Liver (tissue), 3 donors: Measurements from ENCODE around the gene CNOT3.

Experiments used
- JUND ChIP-seq, 2 donors: IDR thresholded peaks; 2 replicates each; pipeline ENCODE4 v1.6.1; 2016; ENCODE audit warnings: antibody characterized with exemption in 2 of 2
- RAD21 ChIP-seq, 2 donors: IDR thresholded peaks; 2 replicates each; pipeline ENCODE4 v1.6.1; 2016; ENCODE audit warnings: antibody characterized with exemption in 2 of 2, mild to moderate bottlenecking in 2 of 2
- TF ChIP-seq, protein P1 (sequence below): fragments of 150-350 bp; IDR thresholded peaks from 2 replicates; pipeline ENCODE4 v1.5.1; 2017; ENCODE audit warnings: improper control_type of control experiment, low read depth, low read length; ENCODE audit not compliant: missing input control
- TF ChIP-seq, protein P2 (sequence below): IDR thresholded peaks from 2 replicates; pipeline ENCODE4 v1.6.1; 2016; ENCODE audit warnings: antibody characterized with exemption, mild to moderate bottlenecking
- TF ChIP-seq, protein P3 (sequence below): IDR thresholded peaks from 2 replicates; pipeline ENCODE4 v1.6.1; 2016; ENCODE audit warnings: antibody characterized with exemption
- donor health status: healthy.
- donor health status: healthy.

DNA sequence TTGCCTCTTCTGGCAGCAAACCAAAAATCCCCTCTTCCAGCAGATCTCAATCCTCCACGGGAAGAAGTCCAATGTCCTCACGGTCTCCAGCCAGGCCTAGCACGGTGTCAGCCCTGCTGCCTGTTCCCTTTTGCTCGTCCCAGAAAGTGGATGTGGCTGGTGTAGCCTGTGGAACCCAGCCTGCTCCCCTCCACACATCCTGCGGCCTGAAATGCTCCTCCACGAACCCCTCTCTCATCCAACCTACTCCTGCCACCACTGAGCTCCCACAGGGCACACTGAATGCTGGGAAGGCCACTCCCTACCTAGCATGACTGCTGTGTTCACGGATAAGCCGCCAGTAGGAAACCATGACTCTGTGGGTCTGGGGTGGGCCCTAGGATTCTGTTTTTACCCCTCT is 48.8 kb downstream of the CNOT3 start:
- TF ChIP-seq RAD21 (IDR thresholded peaks at IDR 0.05) (no peak), JUND (IDR thresholded peaks at IDR 0.05) (no peak)
- TF ChIP-seq, protein P1, sequence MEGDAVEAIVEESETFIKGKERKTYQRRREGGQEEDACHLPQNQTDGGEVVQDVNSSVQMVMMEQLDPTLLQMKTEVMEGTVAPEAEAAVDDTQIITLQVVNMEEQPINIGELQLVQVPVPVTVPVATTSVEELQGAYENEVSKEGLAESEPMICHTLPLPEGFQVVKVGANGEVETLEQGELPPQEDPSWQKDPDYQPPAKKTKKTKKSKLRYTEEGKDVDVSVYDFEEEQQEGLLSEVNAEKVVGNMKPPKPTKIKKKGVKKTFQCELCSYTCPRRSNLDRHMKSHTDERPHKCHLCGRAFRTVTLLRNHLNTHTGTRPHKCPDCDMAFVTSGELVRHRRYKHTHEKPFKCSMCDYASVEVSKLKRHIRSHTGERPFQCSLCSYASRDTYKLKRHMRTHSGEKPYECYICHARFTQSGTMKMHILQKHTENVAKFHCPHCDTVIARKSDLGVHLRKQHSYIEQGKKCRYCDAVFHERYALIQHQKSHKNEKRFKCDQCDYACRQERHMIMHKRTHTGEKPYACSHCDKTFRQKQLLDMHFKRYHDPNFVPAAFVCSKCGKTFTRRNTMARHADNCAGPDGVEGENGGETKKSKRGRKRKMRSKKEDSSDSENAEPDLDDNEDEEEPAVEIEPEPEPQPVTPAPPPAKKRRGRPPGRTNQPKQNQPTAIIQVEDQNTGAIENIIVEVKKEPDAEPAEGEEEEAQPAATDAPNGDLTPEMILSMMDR, result no peak
- TF ChIP-seq, protein P2, sequence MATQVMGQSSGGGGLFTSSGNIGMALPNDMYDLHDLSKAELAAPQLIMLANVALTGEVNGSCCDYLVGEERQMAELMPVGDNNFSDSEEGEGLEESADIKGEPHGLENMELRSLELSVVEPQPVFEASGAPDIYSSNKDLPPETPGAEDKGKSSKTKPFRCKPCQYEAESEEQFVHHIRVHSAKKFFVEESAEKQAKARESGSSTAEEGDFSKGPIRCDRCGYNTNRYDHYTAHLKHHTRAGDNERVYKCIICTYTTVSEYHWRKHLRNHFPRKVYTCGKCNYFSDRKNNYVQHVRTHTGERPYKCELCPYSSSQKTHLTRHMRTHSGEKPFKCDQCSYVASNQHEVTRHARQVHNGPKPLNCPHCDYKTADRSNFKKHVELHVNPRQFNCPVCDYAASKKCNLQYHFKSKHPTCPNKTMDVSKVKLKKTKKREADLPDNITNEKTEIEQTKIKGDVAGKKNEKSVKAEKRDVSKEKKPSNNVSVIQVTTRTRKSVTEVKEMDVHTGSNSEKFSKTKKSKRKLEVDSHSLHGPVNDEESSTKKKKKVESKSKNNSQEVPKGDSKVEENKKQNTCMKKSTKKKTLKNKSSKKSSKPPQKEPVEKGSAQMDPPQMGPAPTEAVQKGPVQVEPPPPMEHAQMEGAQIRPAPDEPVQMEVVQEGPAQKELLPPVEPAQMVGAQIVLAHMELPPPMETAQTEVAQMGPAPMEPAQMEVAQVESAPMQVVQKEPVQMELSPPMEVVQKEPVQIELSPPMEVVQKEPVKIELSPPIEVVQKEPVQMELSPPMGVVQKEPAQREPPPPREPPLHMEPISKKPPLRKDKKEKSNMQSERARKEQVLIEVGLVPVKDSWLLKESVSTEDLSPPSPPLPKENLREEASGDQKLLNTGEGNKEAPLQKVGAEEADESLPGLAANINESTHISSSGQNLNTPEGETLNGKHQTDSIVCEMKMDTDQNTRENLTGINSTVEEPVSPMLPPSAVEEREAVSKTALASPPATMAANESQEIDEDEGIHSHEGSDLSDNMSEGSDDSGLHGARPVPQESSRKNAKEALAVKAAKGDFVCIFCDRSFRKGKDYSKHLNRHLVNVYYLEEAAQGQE, result no peak
- TF ChIP-seq, protein P3, sequence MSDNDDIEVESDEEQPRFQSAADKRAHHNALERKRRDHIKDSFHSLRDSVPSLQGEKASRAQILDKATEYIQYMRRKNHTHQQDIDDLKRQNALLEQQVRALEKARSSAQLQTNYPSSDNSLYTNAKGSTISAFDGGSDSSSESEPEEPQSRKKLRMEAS, result no peak
